ENCODE data around the gene NFE2L2. TPM values are rescaled to one million over a fixed set of nuclear protein-coding genes. Genes with fewer than 3 reads are reported as not detected.
"Not testable (repeated sequence)": the region's sequence is repeated elsewhere in the genome, so short reads cannot be mapped to it uniquely, and the experiment has no call there.

Gene NFE2L2
- total RNA-seq, 2 experiments from 2014 or later: 68.3 to 70.3 TPM

DNA sequence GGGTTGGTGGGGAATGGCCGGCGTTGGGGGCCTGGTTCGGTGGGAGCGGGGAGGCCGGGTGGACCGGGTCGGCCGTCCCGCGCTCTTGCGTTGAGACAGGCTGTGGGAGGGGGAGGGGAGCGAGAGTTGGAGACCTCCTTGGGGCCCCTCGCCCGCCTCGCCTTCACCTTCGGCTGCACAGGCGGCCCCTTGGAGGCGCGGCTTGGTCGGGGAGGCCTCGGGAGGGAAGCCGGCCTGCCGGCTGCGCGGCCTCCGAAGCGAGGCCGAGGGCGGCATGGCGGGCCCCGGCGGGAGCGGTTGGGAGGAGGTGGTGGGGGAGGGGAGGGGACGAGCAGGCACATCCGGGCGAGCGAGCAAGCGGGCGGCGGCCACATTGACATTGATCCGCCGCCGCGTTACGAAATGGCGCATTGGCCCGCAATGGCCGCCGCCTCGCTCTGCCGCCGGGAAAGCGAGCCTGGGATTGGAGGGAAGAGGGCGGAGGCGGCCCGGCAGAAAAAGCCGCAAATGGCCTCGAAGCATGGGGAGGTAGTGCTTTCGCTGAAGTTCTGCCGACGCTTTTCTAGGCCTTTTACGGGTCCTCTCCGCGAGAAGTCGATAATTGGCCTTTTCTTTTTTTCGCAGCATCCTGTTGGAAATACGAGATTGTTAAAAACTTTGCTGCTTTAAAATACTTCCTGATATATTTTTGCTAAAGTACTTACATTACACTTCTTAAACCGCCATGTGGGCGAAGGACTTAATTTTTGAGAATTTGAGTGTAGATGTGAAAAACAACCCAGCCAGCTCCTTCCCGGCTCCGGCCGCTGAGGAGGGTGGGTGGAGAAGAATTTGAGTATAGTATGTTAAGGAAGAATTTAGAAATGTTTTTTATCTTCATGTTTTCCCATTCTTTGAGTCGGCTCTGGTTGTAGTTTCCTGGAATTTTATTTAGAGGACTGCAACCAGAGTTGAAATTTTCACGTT is 51.4 kb downstream of the NFE2L2 start:
- peak overlapping the region; percentile 96 for H3K4me3 Mint-ChIP-seq
- peaks cover 40% of the 10 kb centered on the region for H3K4me1 Mint-ChIP-seq
- peaks cover 6% of the 10 kb centered on the region for H3K27me3 Mint-ChIP-seq
- H3K36me3 Mint-ChIP-seq: peaks cover 57% of the 10 kb centered on the region
- peak overlapping the region; percentile 100 for H3K27ac Mint-ChIP-seq
- peak; percentile 93 for DNase-seq
- no peaks in the 10 kb centered on the region for H3K9me3 Mint-ChIP-seq

- peaks cover 6% of the 10 kb centered on the region for H3K27me3 Mint-ChIP-seq
- no peaks in the 10 kb centered on the region for H3K9me3 Mint-ChIP-seq
- H3K4me3 Mint-ChIP-seq: peak within 1 kb of the TSS; percentile 96
- H3K4me1 Mint-ChIP-seq: peaks cover 41% of the 10 kb centered on the region
- peak; percentile 100 for DNase-seq
- H3K36me3 Mint-ChIP-seq: peaks cover 55% of the 10 kb centered on the region
- peak within 1 kb of the TSS; percentile 100 for H3K27ac Mint-ChIP-seq
These were observed 52.2 kb downstream of the NFE2L2 start, which contains the start of gene HNRNPA3 for GRCh38 chr2:177212106-177212890. TSS of gene HNRNPA3 (plus strand) at chr2:177212794. CDS start at chr2:177212800, 6 bp downstream.

- Mint-ChIP-seq H3K4me1 (peaks cover 41% of the 10 kb centered on the region), H3K27ac (peak overlapping the region; percentile 100), H3K9me3 (no peaks in the 10 kb centered on the region), H3K4me3 (peak overlapping the region; percentile 96), H3K36me3 (peaks cover 54% of the 10 kb centered on the region), H3K27me3 (peaks cover 6% of the 10 kb centered on the region)
- no peak for DNase-seq
These were observed 52.9 kb downstream of the NFE2L2 start for GRCh38 chr2:177211576-177212105.

- Mint-ChIP-seq H3K36me3 (peaks cover 49% of the 10 kb centered on the region), H3K4me1 (peaks cover 40% of the 10 kb centered on the region), H3K4me3 (peak overlapping the region; percentile 96), H3K27me3 (peaks cover 6% of the 10 kb centered on the region), H3K9me3 (no peaks in the 10 kb centered on the region), H3K27ac (peak overlapping the region; percentile 100)
- DNase-seq: no peak
These were observed 53.4 kb downstream of the NFE2L2 start for GRCh38 chr2:177211169-177211568.

DNA sequence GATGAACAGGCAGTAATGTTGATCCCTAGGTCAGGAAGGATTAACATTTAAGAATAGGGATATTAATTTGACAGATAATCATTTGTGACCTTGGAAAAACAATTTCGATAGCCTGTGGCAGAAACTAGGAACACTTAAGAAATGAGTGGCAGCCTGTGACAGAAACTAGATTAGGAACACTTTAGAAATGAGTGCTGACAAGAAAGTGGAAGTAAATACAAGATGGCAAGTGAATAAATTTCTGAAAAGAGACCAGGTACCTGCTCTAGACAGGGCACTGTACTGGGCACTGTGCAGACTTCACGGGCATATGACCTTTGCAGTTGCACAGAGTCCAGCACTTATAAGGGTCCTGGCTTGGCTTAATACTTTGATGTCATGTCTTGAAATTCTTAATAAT is 57.4 kb downstream of the NFE2L2 start:
- DNase-seq: no peak
- Mint-ChIP-seq H3K4me1 (peaks cover 29% of the 10 kb centered on the region), H3K9me3 (no peaks in the 10 kb centered on the region), H3K36me3 (peaks cover 19% of the 10 kb centered on the region), H3K27me3 (peaks cover under 1% of the 10 kb centered on the region), H3K4me3 (no peak overlapping the region), H3K27ac (peak overlapping the region; percentile 50)

- DNase-seq: no peak
- Mint-ChIP-seq H3K27me3 (no peaks in the 10 kb centered on the region), H3K9me3 (no peaks in the 10 kb centered on the region), H3K4me1 (peaks cover 20% of the 10 kb centered on the region), H3K4me3 (no peak overlapping the region), H3K27ac (no peak overlapping the region), H3K36me3 (peaks cover 12% of the 10 kb centered on the region)
These were observed 60.1 kb downstream of the NFE2L2 start for GRCh38 chr2:177204417-177204816.

GRCh38 chr2:177201919-177202346 is 62.6 kb downstream of the NFE2L2 start:
- Mint-ChIP-seq H3K36me3 (peaks cover 2% of the 10 kb centered on the region), H3K9me3 (no peaks in the 10 kb centered on the region), H3K27me3 (no peaks in the 10 kb centered on the region), H3K27ac (no peak overlapping the region), H3K4me3 (no peak overlapping the region), H3K4me1 (peaks cover 9% of the 10 kb centered on the region)
- no peak for DNase-seq

DNA sequence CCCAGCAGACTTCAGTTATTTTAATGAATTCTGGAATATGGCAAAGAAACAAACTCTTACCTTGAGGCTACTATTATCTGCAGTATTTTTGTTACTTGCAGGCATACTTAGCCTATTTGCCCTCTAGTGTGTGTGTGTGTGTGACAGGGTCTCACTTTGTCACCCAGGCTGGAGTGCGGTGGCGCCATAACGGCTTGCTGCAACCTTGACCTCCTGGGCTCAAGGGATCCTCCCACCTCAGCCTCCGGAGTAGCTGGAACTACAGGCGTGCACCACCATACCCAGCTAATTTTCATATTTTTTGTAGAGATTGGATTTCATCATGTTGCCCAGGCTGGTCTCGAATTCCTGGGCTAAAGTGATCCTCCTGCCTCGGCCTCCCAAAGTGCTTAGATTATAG is 64.1 kb downstream of the NFE2L2 start:
- H3K27me3 Mint-ChIP-seq, H3K36me3 Mint-ChIP-seq, DNase-seq, H3K9me3 Mint-ChIP-seq, H3K4me3 Mint-ChIP-seq, H3K4me1 Mint-ChIP-seq, H3K27ac Mint-ChIP-seq: not testable (repeated sequence)

- Mint-ChIP-seq H3K27me3 (no peaks in the 10 kb centered on the region), H3K36me3 (no peaks in the 10 kb centered on the region), H3K4me1 (peaks cover 5% of the 10 kb centered on the region), H3K4me3 (no peak overlapping the region), H3K9me3 (no peaks in the 10 kb centered on the region), H3K27ac (no peak overlapping the region)
- no peak for DNase-seq
These were observed 69.3 kb downstream of the NFE2L2 start for GRCh38 chr2:177195194-177195593.

- H3K9me3 Mint-ChIP-seq: no peaks in the 10 kb centered on the region
- H3K36me3 Mint-ChIP-seq: no peaks in the 10 kb centered on the region
- H3K4me3 Mint-ChIP-seq: no peak overlapping the region
- no peaks in the 10 kb centered on the region for H3K27me3 Mint-ChIP-seq
- H3K4me1 Mint-ChIP-seq: peaks cover 5% of the 10 kb centered on the region
- no peak for DNase-seq
- no peak overlapping the region for H3K27ac Mint-ChIP-seq
These were observed 71.3 kb downstream of the NFE2L2 start for GRCh38 chr2:177193240-177193639.

GRCh38 chr2:177192788-177193187 is 71.7 kb downstream of the NFE2L2 start:
- H3K36me3 Mint-ChIP-seq: no peaks in the 10 kb centered on the region
- H3K4me1 Mint-ChIP-seq: peaks cover 5% of the 10 kb centered on the region
- no peak overlapping the region for H3K4me3 Mint-ChIP-seq
- no peaks in the 10 kb centered on the region for H3K9me3 Mint-ChIP-seq
- H3K27me3 Mint-ChIP-seq: no peaks in the 10 kb centered on the region
- DNase-seq: no peak
- H3K27ac Mint-ChIP-seq: no peak overlapping the region

DNA sequence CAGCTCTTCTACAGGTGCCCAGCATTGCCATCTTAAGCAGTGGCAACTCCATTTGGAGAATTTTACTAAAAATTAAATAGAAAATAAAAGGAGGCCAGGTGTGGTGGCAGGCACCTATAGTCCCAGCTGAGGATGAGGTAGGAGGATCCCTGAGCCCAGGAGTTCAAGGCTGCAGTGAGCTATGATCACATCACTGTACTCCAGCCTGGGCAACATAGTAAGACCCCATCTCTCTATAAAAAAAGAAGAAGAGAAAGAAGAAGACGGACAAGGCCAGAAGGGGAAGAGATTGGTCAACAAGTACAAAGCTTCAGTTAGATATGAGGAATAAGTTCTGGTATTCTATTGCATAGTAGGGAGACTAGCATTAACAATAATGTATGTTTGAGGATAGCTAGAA is 73.6 kb downstream of the NFE2L2 start:
- H3K9me3 Mint-ChIP-seq: no peaks in the 10 kb centered on the region
- H3K27ac Mint-ChIP-seq: no peak overlapping the region
- H3K27me3 Mint-ChIP-seq: no peaks in the 10 kb centered on the region
- H3K4me1 Mint-ChIP-seq: peaks cover 5% of the 10 kb centered on the region
- H3K36me3 Mint-ChIP-seq: no peaks in the 10 kb centered on the region
- DNase-seq: no peak
- no peak overlapping the region for H3K4me3 Mint-ChIP-seq

DNA sequence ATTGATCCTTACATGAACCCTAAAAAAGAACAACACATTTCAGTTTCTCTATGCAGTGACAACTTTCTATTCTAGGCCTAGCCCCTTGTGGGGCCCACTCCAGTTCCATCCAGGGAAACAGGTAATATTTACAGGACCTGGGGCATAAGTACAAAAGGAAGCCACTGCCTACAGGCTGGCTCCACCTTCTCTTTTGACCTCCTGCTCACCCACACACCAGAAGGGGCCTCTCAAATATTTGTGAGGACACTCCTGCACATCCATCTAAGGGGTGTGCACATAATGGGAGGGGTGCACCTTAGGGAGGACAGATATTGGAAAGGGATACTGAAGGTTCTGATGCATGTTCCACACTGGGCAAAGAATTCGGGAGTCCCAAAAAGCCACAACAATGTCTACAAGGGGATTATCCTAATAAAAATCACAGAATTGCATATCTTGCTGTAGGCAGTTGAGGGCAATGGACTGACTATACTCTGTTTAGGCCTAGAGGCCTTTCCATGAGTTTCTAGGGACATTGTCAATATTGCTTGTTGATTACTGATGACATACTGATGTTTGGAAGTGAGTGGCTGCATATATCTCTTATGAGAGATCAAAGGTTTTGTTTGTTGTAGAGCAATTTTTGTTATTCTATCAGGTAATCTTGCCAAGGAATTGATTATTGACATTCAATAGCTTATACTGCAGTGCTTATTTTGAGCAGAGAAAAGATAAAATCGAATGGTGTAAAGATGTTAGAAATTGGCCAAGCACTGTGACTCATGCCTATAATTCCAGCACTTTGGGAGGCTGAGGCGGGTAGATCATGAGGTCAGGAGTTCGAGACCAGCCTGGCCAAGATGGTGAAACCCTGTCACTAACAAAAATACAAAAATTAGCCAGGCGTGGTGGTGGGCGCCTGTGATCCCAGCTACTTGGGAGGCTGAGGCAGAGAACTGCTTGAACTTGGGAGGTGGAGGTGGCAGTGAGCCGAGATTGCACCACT is 75.8 kb downstream of the NFE2L2 start:
- no peaks in the 10 kb centered on the region for H3K27me3 Mint-ChIP-seq
- peaks cover 2% of the 10 kb centered on the region for H3K4me1 Mint-ChIP-seq
- no peak overlapping the region for H3K27ac Mint-ChIP-seq
- no peak overlapping the region for H3K4me3 Mint-ChIP-seq
- no peaks in the 10 kb centered on the region for H3K9me3 Mint-ChIP-seq
- no peak for DNase-seq
- no peaks in the 10 kb centered on the region for H3K36me3 Mint-ChIP-seq

DNA sequence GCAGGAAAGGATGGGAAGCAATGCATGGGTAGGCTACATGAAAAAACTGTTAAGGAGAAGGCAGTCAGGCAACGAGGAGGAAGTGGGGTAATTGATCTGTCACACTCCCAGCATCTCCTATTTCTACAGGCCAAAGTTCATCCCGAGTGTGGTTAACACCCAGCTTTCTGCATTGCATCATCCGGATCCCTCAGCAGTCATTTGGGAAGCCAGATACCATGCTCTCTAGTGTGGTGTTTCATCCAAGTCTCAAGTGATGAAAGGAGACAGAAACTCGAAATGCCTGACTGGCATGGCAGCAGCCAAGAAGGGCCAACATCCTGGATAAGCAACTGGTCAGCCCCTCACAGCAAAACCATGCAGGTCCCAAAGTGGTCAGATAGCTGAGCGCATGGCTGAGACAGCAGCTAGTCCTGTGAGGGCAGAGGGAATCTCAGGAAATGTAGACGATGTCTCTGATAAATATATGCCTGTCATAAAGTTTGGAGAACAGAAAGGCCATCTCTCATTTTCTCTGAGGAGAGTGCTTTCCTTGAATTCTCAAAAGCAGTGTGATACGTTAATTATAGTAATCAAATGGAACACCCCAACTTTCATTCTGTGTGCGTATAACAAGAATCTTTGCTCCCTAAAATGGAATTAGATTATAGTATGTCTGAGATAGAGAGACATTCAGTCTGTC is 76.8 kb downstream of the NFE2L2 start:
- Mint-ChIP-seq H3K9me3 (no peaks in the 10 kb centered on the region), H3K4me1 (no peaks in the 10 kb centered on the region), H3K36me3 (no peaks in the 10 kb centered on the region), H3K27me3 (no peaks in the 10 kb centered on the region), H3K4me3 (no peak overlapping the region), H3K27ac (no peak overlapping the region)
- no peak for DNase-seq
